K562 (cell line): ENCODE data around the gene RRH. TPM values are rescaled to one million over a fixed set of nuclear protein-coding genes. Genes with fewer than 3 reads are reported as not detected.

Source experiments
- CCNT2 ChIP-seq: IDR thresholded peaks from 2 replicates; pipeline ENCODE4 v1.6.1; 2011; ENCODE audit warnings: borderline replicate concordance, low read depth, mild to moderate bottlenecking, moderate library complexity, mixed read lengths, low read length; ENCODE audit not compliant: insufficient read length; ENCODE audit errors: extremely low read depth
- CHD4 ChIP-seq: fragments of 200-600 bp; sonication (generic); IDR thresholded peaks from 3 replicates; pipeline ENCODE4 v1.6.1; 2012; ENCODE audit warnings: low read depth, mild to moderate bottlenecking, mixed read lengths, low read length, inconsistent platforms; ENCODE audit not compliant: insufficient read depth, insufficient replicate concordance, poor library complexity, severe bottlenecking
- ETV1 ChIP-seq: fragments of 450-650 bp; conservative IDR thresholded peaks from 2 replicates; pipeline ENCODE4 v1.6.1; 2016; ENCODE audit warnings: missing genetic modification characterization, control low read depth, low read depth, missing compliant biosample characterization
- EWSR1 ChIP-seq: fragments of 450-650 bp; IDR thresholded peaks from 2 replicates; pipeline ENCODE4 v1.6.1; 2018; ENCODE audit warnings: borderline replicate concordance, mild to moderate bottlenecking, low read depth, moderate library complexity; ENCODE audit not compliant: partially characterized antibody
- HDAC1 ChIP-seq, 2 experiments: fragments of 450-650 bp; IDR thresholded peaks; 2 replicates each; pipeline ENCODE4 v1.6.1; 2016 to 2017; ENCODE audit warnings: inconsistent platforms in 1 of 2, mild to moderate bottlenecking in 1 of 2, moderate library complexity in 1 of 2
- MBD1 ChIP-seq: fragments of 250-450 bp; sonication (Bioruptor Pico); IDR thresholded peaks from 2 replicates; pipeline ENCODE4 v1.8.0; 2022; ENCODE audit warnings: inconsistent platforms
- NFYB ChIP-seq: IDR thresholded peaks from 2 replicates; pipeline ENCODE4 v1.6.1; 2011; ENCODE audit warnings: mild to moderate bottlenecking, moderate library complexity; ENCODE audit not compliant: insufficient read length; ENCODE audit errors: extremely low read depth
- PURB ChIP-seq: sonication (generic); formaldehyde crosslinking; IDR thresholded peaks from 2 replicates; pipeline ENCODE4 v1.9.0; 2021; ENCODE audit warnings: low read depth, mild to moderate bottlenecking, missing genetic modification reagents
- RERE ChIP-seq: sonication (generic); formaldehyde crosslinking; IDR thresholded peaks from 2 replicates; pipeline ENCODE4 v1.8.0; 2023; ENCODE audit warnings: missing genetic modification reagents, mild to moderate bottlenecking, borderline replicate concordance
- ZNF124 ChIP-seq: sonication (generic); formaldehyde crosslinking; IDR thresholded peaks from 2 replicates; pipeline ENCODE4 v1.8.1; 2022; ENCODE audit warnings: missing genetic modification reagents
- ZNF143 ChIP-seq: sonication (generic); formaldehyde crosslinking; IDR thresholded peaks from 2 replicates; pipeline ENCODE4 v1.9.0; 2022; ENCODE audit warnings: mild to moderate bottlenecking, missing genetic modification reagents
- polyA plus RNA-seq, 8 experiments: library from polyadenylated mRNA; depleted of rRNA in 4 of 8; stranded (reverse) in 5 of 8; unstranded in 3 of 8; fragments of >200 nt; fragmentation: Nextera tagmentation in 2 of 8; fragmentation: Illumina TruSeq in 1 of 8; extraction: Ambion mirVana in 2 of 8; extraction: Trizol in 1 of 8; gene quantifications; 2 replicates each; pipeline versions ENCODE4 v1.2.1 to v1.2.3, GENCODE V29; 2011 to 2014; ENCODE audit warnings: inconsistent platforms in 1 of 8, missing spikeins in 1 of 8
- total RNA-seq, 7 experiments: library from RNA; depleted of rRNA in 6 of 7; stranded (reverse); fragments of >200 nt in 6 of 7; fragmentation: Illumina TruSeq in 2 of 7; extraction: Trizol in 2 of 7; gene quantifications; 2 replicates each; pipeline versions ENCODE4 v1.2.1 to v1.2.3, GENCODE V29; 2011 to 2021; ENCODE audit warnings: low replicate concordance in 1 of 7
- TF ChIP-seq, protein P1 (sequence below): sonication (generic); formaldehyde crosslinking; IDR thresholded peaks from 2 replicates; pipeline ENCODE4 v1.9.0; 2022; ENCODE audit warnings: mild to moderate bottlenecking, missing genetic modification reagents
- TF ChIP-seq, protein P2 (sequence below): sonication (generic); formaldehyde crosslinking; IDR thresholded peaks from 2 replicates; pipeline ENCODE4 v1.8.0; 2022; ENCODE audit warnings: missing genetic modification reagents, mild to moderate bottlenecking, moderate library complexity, borderline replicate concordance

The RRH gene
- total and polyA plus RNA-seq, 9 of the 15 experiments (the other 6 are each of a cell fraction or from before 2014, with no cell fraction given): 0.04 to 0.31 (median 0.12) TPM; not detected in 3

- no peak for TF ChIP-seq CHD4
- TF ChIP-seq MBD1 (CRISPR knock-in tag): no peak
- no peak for TF ChIP-seq NFYB
- TF ChIP-seq CCNT2: no peak
- no peak for TF ChIP-seq ZNF143 (CRISPR knock-in tag)
- peak; percentile 44 to 100; a peak in 3 of 4 replicates for TF ChIP-seq HDAC1 (IDR thresholded peaks at IDR 0.05)
- no peak for TF ChIP-seq EWSR1
- no peak for TF ChIP-seq PURB (CRISPR knock-in tag)
- no peak for TF ChIP-seq RERE (CRISPR knock-in tag)
- no peak; the same call in 1 of the 2 replicates for TF ChIP-seq ETV1 (tag)
- TF ChIP-seq, protein P1, sequence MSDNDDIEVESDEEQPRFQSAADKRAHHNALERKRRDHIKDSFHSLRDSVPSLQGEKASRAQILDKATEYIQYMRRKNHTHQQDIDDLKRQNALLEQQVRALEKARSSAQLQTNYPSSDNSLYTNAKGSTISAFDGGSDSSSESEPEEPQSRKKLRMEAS (CRISPR knock-in tag): peak; percentile 95
- TF ChIP-seq, protein P2, sequence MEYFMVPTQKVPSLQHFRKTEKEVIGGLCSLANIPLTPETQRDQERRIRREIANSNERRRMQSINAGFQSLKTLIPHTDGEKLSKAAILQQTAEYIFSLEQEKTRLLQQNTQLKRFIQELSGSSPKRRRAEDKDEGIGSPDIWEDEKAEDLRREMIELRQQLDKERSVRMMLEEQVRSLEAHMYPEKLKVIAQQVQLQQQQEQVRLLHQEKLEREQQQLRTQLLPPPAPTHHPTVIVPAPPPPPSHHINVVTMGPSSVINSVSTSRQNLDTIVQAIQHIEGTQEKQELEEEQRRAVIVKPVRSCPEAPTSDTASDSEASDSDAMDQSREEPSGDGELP (CRISPR knock-in tag): peak; percentile 60; the same call in 1 of the 2 replicates
- TF ChIP-seq ZNF124 (CRISPR knock-in tag): no peak
Measured at GRCh38 chr4:109815151-109816081, 12.4 kb upstream of the RRH start, which contains the start of gene GAR1 (continued).
